SH-SY5Y (cell line): Measurements from ENCODE around the gene ADARB1.

Experiments used
- GATA2 ChIP-seq: IDR thresholded peaks from 2 replicates; pipeline ENCODE4 v1.6.1; 2011; ENCODE audit warnings: mild to moderate bottlenecking, low read depth, low read length
- GATA3 ChIP-seq: IDR thresholded peaks from 2 replicates; pipeline ENCODE4 v1.6.1; 2011; ENCODE audit warnings: low read depth, mild to moderate bottlenecking, low read length, moderate library complexity

ADARB1 gene

DNA sequence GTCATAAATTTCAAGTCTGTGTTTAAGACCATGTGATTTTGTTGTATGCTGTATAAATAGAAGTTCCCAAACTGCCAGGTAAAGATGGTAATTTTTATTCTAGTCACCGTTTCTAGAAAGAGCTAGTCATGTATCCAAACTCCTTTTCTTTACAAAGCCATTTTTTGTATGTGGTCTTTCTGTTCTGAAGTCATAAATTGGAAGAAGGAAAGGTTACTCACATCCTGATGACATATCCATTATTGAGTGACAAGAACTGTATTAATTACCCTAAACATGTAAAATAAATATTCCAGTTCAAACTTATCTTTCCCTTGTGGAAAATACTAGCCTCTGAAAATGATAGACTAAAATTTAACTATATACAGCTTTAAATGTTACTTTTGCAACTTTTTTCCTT, 108.6 kb downstream of the ADARB1 start:
- no peak for TF ChIP-seq GATA3
- no peak for TF ChIP-seq GATA2

- TF ChIP-seq GATA2 (no peak), GATA3 (no peak)
Measured at GRCh38 chr21:45183852-45184251, 109.5 kb downstream of the ADARB1 start.

DNA sequence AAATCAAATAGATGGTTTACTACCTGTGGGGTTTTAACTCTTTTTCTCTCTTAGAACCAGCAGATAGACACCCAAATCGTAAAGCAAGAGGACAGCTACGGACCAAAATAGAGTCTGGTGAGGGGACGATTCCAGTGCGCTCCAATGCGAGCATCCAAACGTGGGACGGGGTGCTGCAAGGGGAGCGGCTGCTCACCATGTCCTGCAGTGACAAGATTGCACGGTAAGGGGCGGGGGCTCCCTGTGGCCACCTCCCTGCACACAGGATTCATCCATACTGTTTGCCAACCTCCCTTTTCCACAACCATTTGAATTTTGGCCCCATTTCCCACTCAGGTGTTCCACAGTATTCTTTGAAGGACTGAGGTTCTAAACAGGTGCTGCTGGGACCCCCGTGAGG, 110.5 kb downstream of the ADARB1 start:
- TF ChIP-seq GATA3: no peak
- TF ChIP-seq GATA2: no peak

GRCh38 chr21:45186709-45187108, 112.3 kb downstream of the ADARB1 start:
- TF ChIP-seq GATA3: no peak

DNA sequence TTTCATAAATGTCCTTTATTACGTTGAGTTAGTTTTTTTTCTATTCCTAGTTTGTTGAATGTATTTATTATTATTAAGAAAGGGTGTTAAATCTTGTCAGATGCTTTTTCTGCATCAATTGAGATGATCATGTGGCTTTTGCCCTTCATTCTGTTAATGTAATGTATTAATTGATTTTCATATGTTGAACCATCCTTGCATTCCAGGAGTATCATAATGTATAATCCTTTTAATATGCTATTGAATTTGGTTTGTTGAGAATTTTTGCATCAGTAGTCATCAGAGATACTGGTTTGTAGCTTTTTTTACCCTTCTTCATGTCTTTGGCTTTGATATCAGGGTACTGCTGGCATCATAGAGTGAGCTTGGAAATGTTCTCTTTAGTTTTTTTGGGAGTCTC, 113.3 kb downstream of the ADARB1 start:
- TF ChIP-seq GATA2 (no peak), GATA3 (no peak)

GRCh38 chr21:45190013-45190412, 115.6 kb downstream of the ADARB1 start:
- TF ChIP-seq GATA2: no peak
- TF ChIP-seq GATA3: no peak

DNA sequence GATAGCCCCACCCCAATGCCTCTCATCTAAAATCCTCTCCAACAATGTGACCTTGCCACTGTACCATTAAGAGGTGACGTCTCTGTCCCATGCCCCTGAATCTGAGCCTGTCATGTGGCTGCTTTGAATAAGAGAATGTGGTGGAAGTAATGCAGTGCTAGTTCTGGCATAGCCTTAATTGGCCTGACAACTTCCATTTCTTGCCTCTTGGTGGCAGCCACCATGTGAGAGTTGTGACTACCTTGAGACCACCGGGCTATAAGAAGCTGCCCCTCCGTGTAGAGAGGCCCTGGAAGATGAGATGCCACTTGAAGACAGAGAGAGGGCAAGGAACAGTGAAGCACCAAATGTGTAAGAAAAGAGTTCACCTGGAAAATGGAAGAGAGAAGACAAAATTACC, 118.0 kb downstream of the ADARB1 start:
- no peak for TF ChIP-seq GATA3
- no peak for TF ChIP-seq GATA2

DNA sequence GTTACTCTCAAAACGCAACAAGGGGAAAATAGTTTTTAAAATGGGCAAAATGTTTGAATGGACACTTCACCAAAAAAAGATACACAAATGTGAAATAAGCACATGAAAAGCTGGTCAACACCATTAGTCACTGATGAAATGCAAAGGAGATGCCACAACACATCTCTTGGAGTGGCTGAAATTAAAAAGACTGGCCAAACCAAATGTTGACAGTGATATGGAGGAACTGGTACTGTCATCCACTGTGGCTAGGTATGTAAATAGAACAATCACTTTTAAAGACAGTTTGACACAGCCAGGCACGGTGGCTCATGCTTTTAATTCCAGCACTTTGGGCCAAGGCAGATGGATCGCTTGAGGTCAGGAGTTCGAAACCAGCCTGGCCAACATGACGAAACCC, 122.2 kb downstream of the ADARB1 start:
- TF ChIP-seq GATA2 (no peak), GATA3 (no peak)

DNA sequence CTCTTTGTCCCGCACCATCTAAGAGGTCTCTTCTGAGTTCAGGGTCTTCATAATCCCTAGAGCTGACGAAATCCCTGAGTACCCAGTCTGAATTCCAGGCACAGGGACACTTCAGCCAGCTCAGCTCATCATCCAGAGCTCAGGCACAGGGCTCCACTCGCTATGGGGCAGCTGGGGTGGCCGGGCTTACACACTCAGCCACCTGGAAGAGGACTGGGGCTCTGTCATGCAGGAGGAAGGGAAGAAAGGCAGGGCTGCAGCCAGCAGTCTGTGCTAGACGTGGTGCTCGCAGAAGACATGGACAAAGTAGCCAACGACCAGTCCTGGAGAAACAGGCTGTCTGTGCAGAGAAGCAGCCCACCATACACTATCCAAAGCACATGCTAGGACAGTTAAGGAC, 124.8 kb downstream of the ADARB1 start:
- no peak for TF ChIP-seq GATA3
- TF ChIP-seq GATA2: no peak

DNA sequence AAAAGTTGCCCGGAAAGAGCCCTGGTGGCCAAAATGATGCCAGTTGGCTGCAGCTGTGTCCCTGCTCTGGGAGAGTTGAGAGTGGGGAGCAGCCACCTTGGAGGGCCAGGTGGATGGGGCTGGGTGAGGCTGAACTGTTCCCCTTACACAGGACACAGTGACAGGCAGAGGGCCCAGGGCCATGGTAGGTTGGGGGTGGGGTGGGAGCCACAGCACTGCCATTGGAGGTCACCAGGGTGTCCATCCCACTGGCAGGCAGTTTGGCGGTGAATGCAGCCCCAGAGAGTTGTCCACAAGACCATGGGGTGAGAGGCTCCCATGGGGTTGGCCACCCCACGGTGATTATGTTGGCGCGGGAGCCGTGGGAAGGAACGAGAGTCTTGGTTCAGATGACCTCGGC, 125.7 kb downstream of the ADARB1 start:
- no peak for TF ChIP-seq GATA2

DNA sequence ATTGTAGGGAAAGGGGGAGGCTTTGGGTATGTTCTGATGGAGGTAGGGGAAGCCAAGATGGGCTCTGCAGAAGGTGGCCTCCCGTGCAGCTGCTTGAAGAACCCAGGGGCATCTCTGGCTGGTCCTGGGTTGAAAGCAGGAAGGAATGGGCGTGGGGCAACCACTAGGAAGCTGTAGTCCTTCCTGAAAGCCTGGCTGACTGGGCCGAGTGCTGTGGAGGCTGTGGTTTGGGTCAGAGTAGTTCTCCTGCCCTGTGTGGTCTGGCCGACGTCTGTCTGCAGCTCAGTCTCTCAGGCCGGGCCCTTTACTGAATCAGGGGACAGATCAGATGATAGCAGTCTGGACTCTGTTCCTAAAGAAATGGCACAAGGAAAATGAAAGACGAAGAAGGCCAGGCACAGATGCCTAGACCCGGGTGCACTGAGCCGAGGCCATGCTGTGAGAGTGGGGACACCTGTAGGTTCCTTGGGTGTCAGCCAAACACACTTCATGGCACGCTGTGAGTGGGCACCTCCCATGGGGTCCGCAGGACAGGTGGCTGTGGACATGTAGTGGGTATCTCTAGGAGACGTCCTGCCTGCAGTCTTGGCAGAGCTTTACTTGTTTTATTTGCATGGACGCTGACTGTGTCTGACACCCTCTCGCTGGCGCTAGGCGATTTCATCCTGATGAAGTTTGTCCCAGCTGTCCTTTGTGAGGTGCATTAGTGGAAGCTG, 126.4 kb downstream of the ADARB1 start:
- no peak for TF ChIP-seq GATA2
- no peak for TF ChIP-seq GATA3

DNA sequence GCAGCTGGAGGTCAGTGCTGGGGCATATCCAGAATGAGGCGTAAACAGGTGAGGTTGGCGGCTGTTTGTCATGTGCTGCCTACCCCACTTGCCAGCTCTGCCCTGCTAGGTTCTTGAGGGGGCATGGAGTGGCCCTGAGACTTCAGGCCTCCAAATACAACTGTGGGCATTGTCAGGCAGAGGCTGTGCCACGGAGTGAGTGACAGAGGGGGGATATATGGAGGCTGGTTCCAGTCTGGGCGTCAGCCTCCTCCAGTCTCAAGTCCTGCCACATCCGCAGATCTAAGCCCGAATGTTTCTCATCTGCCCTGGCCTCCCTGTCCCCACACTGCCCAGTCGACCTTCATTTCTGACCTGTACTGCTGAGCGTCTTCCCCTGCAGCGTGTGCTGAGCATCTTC, 128.0 kb downstream of the ADARB1 start:
- TF ChIP-seq GATA2 (no peak), GATA3 (no peak)

DNA sequence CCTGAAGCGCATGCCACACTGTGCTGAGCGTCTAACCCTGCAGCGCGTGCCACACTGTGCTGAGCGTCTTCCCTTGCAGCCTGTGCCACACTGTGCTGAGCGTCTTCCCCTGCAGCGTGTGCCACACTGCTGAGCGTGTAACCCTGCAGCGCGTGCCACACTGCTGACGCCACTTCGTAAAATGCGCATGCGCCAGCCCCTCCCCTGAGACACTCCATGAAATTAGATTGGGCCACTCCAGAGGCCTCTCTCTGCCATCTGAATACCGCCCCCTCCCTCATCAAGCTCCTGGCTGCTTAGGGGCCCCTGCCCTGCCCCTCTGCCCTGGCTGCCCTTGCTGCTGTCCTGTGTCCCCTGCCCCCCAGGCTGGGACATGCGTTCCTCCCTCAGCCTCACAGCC, 128.5 kb downstream of the ADARB1 start:
- TF ChIP-seq GATA3 (no peak), GATA2 (no peak)

DNA sequence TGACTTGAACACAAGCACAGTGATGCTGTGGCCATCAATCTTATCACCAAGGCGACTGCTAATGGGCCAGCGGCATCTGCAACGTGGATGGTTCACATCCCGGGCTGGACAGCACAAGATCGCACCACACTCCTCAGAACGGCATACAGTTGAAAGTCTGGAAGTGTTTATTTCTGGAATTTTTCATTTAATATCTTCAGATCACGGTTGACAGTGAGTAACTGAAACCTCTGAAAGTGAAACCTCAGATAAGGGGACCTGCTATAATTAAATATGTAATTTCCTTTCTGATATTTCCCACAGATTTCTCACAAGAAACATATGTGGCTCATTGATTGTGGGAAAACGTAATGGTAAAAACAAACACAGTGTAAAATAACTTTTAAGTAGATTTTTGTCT, 129.6 kb downstream of the ADARB1 start:
- TF ChIP-seq GATA2 (peak; percentile 51), GATA3 (peak; percentile 46; the same call in 1 of the 2 replicates)

DNA sequence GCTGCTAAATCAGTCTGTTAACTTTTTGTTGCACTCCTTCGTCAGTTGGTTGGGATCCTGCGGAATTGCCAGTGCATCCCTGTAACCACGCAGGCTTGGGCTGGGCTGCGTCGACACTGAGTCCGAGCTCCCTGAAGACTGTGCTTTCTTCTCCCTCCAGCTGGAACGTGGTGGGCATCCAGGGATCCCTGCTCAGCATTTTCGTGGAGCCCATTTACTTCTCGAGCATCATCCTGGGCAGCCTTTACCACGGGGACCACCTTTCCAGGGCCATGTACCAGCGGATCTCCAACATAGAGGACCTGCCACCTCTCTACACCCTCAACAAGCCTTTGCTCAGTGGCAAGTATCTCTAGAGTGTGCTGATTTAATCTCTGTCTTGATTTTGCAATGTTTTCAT, 130.0 kb downstream of the ADARB1 start:
- TF ChIP-seq GATA3 (no peak), GATA2 (no peak)
